ENCODE data around the gene AUTS2.
A peak's percentile ranks its signal among the peaks of the same experiment; 100 is the strongest.

Gene AUTS2

DNA sequence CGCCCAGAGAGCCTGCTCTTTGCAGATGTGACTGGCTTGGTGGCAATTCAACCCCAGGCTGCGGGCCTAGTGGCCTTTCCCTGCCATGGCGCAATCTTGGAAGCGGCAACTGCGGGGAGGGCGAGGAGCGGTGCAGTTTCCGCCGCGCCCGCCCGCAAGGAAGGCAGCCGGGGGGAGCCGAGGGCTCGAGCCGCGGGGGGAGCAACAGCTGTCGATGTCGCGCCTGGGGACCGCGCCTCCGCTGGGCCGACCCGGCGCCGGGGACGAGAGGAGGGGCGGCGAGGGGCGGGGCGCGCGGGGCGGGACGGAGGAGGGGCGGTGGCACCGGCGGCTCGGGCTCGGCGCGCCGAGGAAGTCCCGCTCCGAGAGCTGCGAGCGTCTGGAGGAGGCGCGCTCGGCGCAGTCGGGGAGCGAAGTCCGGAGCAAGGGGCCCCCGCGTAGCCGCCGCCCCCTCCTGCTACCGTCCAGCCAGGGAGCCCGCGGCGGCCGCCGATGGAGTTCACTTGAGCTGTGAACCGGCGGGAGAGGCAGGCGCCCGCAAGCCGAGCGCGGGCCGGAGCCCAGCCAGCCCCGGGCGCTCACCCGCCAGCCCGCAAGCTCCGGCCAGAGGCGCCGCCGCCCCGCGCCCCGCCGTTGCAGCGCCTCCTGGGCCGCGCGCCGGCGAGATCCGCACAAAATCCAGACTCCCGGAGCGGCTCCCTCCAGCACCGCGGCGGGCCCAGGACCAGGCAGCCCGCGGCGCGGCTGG lies 1095.6 kb downstream of the AUTS2 start:
- peak; percentile 25 to 72 (median 52) for DNase-seq

DNA sequence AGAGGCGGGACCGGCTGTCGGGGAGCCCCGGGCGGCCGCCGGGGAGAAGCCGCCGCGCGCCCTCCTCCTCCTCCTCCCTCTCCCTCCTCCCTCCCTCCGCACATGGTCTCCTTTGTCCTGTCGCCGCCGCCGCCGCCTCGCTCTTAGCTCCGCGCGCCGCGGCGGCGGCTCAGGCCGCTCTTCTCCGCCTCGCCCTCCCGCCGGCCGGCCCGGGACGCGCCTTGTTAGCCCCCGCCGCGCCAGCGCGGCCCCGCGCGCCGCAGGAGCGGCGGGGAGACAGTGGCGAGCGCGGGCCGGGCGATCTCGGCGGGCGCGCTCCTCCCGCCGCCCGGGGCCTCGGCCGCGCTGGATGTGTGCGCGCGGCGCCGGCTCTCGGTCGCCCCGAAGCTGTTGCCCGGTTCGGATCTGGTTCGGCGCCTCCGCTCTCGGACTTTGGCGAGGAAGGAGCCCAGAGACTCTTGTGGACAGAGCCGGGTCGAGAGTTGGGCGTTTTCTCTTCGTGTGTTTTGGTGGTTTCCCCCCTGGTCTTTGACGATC lies 1096.2 kb downstream of the AUTS2 start:
- peak in 1 of 5 donors; percentile 31 for DNase-seq

GRCh38 chr7:70694971-70695794 lies 1096.9 kb downstream of the AUTS2 start:
- no peak for DNase-seq

GRCh38 chr7:70695795-70696083 lies 1097.5 kb downstream of the AUTS2 start:
- DNase-seq: no peak

DNA sequence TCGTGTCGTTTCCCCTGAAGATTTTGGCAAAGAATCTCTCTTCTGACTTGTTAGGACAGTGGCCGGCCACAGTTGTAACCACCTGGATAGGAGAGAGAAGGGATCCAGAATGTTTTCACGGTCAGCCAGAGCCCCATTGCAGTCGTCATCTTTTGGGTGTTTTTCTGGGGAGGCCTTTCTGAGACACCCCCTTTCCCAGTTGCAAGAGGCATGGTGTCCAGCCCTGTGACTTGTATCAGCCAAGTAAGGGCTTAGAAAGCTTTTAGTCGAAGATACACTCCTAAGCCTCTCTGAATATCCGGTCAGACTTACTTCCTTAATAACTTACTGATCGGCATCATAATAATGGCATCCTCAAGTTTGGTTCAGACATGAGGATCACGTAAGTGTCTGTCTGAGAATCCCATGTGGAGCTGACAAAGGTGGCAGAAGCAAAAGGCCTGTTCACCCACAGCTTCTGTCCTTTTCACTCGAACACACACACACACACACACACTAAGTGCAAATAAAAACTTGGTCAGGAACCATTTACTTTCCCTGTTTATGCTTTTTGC lies 1098.0 kb downstream of the AUTS2 start:
- no peak for DNase-seq

DNA sequence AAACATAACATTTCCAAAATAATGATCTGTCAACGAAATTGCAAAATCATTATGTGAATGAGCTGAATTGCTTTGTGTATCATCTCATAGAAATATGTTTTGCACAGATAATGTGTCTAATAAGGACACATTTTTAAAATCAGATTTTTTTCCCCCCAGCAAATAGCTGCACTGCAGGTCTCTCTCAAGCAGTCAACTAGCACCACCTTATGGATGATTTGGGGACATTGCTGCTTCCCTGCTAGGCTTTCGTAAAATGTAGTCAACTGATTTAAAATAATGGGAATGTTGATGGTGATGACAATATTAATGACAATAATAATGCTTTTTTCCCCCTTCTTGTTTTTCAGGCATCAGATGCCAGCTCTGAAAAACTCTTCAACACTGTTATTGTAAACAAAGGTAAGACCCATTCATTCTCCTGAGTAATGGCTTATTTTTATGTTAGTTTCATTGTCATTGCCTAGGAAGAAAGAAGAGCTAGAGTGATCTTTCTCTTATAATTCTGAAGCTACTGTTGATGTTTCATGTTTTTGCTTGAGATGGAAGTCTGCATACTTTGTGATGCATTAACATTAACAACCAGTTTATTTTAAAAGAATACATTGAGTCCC lies 1100.1 kb downstream of the AUTS2 start:
- peak in 1 of 5 donors; percentile 19 for DNase-seq

GRCh38 chr7:70699271-70699670 lies 1101.0 kb downstream of the AUTS2 start:
- DNase-seq: no peak

DNA sequence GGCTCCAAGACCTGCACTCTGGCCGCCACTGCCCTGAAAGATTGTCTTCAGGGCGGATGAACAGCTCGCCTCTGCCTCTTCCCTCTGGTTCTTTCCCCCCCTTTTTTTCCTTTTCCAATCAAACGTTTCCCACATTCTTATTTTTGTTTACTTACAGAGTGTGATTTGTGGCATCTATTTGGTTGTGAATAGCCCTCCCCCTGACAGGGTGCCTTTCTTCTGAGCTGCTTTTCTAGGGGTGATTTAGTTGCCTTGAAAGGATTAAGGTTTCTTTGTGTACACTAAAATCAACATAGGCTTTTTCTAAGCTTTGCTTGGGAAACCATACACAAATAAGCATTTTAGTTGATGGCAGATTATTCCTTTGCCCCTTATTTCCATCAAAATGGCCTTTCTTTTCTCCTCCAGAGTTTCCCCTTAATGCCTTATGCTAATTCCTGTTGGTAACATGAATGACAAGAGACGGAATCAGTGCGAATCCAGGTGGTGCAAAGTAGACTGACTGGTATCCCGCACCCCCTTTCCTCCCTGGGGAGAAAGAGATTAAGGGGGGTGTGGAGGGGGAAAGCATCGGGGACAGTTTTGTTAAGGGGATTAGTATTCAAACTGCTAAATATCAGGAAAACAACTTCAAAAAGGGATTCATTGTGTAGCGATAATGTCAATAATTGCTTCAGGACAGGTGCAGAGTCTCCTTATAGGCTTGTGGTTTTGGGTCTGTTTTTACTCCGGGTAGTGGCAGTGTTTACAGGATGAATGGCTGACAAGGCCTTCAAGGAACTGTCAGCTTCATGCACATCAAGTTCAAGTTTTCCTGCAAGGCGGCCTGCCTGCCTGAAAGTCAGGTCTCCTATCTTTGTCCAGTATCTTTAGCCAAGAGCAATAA lies 1102.0 kb downstream of the AUTS2 start:
- DNase-seq: no peak

DNA sequence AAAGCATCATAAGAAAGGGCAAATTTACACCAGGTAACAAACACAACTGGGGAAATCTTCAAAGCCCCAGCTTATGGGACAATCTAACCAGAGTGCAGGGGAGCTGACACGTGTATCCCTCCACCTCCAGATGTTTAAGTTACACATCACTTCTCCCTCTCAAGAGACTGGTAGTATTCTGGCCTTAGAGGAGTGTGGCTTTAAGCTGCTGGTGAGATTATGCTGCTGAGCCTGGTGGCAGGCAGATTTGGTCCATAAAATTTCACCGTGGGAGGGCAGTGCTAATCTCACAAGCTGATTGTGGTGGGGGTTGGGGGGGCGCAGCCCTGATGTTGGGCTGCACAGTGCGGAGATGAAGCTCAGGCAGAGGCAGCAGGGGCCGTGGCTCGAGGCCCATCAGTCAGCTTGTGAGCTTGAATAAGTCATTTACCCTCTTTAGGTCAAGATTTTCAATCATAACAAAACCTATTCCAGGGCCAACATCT lies 1102.7 kb downstream of the AUTS2 start:
- DNase-seq: no peak

DNA sequence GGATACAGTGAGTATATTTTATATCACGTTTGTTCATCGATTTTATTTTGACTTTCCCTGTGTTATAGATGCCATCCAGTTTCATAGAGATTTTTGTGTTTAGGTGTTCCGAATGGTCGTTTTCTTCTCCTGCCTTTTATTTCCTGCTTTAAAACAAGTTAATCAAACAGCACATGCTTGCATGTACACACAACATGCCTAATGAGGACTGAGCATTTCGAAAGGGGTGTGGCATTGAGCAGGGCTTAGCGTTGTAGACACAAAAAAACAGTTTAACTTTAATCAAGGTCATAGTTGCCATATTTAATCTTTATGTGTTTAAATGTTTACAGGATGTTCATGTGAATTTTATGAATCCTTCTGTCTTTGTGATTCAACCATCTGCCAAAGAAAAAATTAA lies 1103.2 kb downstream of the AUTS2 start:
- DNase-seq: no peak

DNA sequence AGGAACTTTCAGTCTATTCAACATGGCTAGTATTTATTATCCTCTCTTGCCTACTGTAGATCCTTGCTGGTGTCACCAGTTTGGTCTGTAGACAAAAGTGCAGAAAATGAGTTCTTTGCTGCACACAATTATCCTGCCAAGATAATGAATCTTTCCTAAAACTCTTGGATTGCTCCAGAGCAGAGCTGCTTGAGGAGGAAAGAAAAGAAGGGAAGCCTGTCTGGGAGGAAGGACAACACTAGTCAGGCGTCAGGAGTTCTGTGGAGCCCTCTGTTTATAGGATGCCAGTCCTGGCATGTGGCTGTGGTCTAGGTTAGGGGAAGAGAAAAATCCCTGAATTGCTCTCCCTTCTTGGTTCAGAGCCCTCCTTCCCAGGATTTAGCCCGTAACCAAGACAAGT lies 1103.7 kb downstream of the AUTS2 start:
- DNase-seq: no peak

DNA sequence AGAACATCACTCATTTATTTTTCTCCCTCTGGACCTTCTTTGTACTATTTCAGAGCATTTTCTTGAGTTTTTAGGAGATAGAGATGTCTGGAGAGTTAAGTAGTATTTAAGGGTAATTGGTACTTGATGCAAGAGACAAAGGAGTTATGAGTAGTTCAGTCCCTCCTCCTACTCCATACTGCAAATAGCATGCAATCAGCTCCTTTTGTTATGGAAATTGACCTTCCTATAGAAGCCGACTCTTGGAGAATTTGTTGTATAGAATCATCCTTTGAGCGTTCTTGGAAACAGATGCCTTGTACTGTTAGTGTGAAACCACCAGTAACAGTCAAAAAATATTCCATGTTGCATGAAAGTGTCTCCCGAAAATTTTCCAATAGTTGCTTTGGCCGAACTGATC lies 1105.5 kb downstream of the AUTS2 start:
- DNase-seq: no peak

- DNase-seq: no peak
Observed at GRCh38 chr7:70704831-70705346, 1106.6 kb downstream of the AUTS2 start.

DNA sequence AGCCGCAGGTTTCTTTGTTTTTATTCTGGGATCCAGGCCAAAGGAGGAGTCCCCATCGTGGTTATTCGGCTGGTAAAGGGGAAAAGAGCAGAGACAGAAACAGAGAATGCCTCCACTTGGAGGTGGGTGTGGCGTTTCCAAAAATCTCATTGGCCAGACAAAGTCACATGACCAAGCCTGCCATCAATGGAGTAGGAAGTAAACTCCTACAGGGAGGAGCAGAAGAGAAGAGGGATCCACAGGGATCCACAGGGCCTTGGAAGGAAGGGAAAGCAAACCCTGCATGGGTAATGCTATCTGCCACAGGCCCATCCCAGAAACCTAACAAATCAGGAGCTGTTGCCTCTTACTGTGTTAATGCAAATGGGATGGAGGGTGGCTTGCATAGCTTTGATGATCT lies 1107.9 kb downstream of the AUTS2 start:
- no peak for DNase-seq

- DNase-seq: no peak
Observed at GRCh38 chr7:70706698-70707097, 1108.4 kb downstream of the AUTS2 start.

DNA sequence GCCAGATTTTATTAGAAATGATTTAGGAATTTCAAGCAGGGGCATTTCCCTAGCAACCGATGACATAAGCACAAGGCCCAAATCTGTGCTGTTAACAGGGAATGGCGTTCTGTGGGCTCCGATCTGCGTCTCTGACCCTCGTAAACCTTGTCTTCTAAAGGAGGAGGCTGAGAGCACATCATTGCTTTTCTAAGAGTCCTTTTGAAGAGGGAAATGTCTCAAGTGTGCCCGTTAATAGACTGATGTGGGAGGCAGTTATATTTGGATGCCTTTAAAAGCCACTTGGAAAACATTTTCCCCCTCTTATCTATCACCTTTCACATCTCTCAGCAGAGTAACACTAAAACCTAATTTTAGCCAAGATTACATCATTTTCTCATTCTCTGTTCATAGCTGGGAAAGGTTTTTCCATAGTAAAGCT lies 1109.6 kb downstream of the AUTS2 start:
- DNase-seq: no peak

DNA sequence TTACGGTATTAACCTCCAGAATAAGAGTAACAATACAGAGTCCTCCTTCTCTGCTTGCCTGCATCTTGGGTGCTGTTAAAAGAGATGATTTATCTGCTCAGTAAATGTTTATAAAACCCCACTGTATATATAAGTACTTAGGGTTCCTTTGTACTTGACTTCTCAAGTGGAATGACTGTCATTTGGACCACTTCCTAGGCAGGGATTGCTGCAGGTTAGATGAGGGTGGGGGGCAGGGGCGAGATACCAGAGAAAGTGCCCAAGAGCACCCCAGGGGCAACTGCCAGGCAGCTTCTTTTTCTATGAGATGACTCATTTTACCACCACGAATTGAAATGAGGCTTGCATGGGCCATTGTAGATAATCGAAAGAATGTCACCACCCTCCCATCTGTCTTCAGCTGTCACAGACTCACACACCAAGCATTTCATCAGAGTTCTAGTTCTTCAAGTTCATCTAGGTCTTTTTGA lies 1111.8 kb downstream of the AUTS2 start:
- DNase-seq: peak in 1 of 5 donors; percentile 4

GRCh38 chr7:70710651-70711050 lies 1112.4 kb downstream of the AUTS2 start:
- no peak for DNase-seq

GRCh38 chr7:70711452-70711851 lies 1113.2 kb downstream of the AUTS2 start:
- no peak for DNase-seq

DNA sequence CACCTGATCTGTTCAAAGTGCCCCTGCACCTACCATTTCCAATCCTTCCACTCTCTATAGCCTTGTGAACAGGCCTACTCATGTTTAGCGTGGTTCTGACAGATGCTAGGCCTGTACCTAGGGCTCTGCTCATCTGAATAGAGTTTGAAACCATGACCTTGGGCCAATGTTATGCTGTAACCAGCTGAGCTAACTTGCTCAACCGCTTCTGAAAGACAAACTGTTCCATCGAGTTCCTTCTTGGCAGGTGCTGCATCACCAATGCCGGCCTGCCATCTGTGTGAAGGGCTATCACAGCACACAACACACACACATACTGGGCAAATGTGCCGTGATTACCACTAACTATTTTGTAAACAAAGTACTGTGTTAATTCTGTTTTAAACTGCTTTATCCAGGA lies 1114.7 kb downstream of the AUTS2 start:
- no peak for DNase-seq

DNA sequence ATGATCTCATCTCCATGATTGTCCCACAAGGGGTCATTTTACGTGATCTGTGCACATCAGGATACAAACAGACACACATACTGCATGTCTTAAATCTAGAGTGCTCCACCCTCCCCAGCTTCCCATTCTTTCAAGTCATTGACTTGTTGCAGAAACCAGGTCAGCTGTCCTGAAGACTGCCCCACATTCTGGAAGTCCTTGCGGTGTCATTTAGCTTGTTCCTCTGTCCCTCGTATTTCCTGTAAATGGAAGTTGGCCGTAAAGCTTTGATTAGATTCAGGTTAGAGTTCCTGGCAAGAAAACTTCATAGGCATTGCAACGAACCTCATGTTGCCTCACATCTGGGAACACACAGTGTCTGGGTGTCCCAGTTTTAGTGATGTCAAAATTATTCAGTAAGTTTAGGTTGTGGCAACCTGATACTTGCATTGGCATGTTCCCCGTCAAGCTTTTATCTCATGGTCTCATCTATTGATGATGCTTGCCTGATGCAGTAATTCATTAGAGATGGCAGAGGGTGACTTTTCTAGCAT lies 1116.3 kb downstream of the AUTS2 start:
- DNase-seq: no peak

All from T-helper 1 cell (primary cell).